Measurements from ENCODE around the gene TCF19. TPM values are rescaled to one million over a fixed set of nuclear protein-coding genes. Genes with fewer than 3 reads are reported as not detected.
"Not testable (repeated sequence)": the region's sequence is repeated elsewhere in the genome, so short reads cannot be mapped to it uniquely, and the experiment has no call there.

TCF19 gene
- polyA plus RNA-seq, 6 donors from 2014 or later = 8.4 to 12.3 (median 11.5) TPM

DNA sequence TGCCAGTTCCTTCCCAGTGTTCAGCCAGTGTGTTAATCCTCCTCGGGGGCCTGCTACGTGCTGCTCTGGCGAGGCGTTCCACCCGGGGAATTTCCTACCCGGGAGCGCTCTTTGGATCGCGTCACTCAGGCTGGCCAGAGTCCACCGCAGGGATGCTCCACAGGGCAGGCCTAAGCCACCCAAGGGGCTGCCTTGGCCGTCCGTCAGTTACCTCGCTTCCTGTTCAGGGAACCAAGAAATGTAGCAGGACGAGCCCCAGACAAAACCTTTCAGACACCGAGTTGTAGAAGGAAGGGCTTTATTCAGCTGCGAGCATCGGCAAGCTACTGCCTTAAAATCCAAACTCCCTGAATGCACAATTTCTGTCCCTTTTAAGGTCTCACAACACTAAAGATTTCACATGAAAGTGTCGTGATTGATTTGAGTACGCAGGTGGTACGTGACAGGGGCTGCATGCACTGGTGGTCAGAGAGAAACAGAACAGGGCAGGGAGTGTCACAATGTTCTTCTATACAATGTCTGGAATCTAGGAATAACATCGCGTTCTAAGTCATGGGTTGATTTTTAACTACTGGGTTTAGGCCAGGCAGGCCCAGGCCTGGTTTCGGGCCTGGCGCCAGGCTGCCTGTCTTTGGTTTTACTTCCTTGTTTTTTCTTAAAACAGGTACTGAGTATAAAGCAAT lies 27.8 kb downstream of the TCF19 start:
- Mint-ChIP-seq H3K36me3 (no peaks in the 10 kb centered on the region), H3K9me3 (no peaks in the 10 kb centered on the region), H3K4me3 (peak overlapping the region in 5 of 8 donors; percentile 2 to 57 (median 26)), H3K27me3 (no peaks in the 10 kb centered on the region), H3K27ac (peak overlapping the region; percentile 76 to 99 (median 90)), H3K4me1 (peaks cover 8 to 23% (median 10%) of the 10 kb centered on the region in 3 donors)
- ATAC-seq (ENCODE audit: low read depth in 2 of 2) (peak; percentile 32 to 57), DNase-seq (no peak)

DNA sequence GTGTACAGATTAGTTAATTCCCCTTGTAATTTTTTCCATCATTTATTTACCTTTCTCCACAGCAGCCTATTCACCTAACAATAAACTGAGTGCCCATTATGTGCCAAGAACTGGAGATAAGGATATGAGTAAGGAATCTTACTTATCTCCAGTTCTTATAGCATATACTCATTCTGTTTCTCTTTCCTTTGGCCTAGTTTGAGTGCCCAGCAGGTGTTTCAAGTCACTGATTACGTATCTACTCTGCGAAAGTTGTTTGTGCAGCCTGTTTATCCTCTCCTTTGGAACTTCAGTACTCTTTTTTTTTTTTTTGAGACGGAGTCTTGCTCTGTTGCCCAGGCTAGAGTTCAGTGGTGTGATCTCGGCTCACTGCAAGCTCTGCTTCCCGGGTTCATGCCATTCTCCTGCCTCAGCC lies 29.4 kb downstream of the TCF19 start:
- ATAC-seq (ENCODE audit: low read depth in 2 of 2) (no peak), DNase-seq (no peak)
- no peaks in the 10 kb centered on the region for H3K9me3 Mint-ChIP-seq
- no peak overlapping the region for H3K4me3 Mint-ChIP-seq
- H3K36me3 Mint-ChIP-seq = no peaks in the 10 kb centered on the region
- peak overlapping the region in 2 of 6 donors; percentile 82 to 90 for H3K27ac Mint-ChIP-seq
- H3K27me3 Mint-ChIP-seq = no peaks in the 10 kb centered on the region
- H3K4me1 Mint-ChIP-seq = peaks cover 10 to 28% (median 14%) of the 10 kb centered on the region in 3 donors

GRCh38 chr6:31189223-31189622 lies 30.8 kb downstream of the TCF19 start:
- not testable (repeated sequence) for H3K9me3 Mint-ChIP-seq

DNA sequence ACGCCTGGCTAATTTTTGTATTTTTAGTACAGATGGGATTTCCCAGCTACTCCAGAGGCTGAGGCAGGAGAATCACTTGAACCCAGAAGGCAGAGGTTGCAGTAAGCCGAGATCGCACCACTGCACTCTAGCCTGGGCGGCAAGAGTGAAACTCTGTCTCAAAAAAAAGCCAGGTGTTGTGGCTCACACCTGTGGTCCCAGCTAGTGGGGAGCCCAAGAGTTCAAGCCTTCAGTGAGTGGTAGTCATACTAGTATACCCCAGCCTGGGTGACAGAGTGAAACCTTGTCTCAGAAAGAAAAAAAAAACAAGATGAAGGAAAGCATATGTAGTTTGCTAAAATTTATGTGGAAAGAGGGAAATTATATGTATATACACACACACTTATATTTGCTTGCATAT lies 32.1 kb downstream of the TCF19 start:
- no peak for ATAC-seq (ENCODE audit: low read depth in 2 of 2)
- Mint-ChIP-seq H3K27ac (peak overlapping the region in 1 of 6 donors; percentile 50), H3K9me3 (no peaks in the 10 kb centered on the region), H3K36me3 (no peaks in the 10 kb centered on the region), H3K27me3 (no peaks in the 10 kb centered on the region), H3K4me1 (peaks cover 18 to 37% (median 24%) of the 10 kb centered on the region in 3 donors), H3K4me3 (no peak overlapping the region)
- DNase-seq = no peak

More at GRCh38 chr6:31189223-31189622, 30.8 kb downstream of the TCF19 start:
- H3K36me3 Mint-ChIP-seq; ATAC-seq (ENCODE audit: low read depth in 2 of 2); H3K27ac Mint-ChIP-seq; H3K4me3 Mint-ChIP-seq; H3K27me3 Mint-ChIP-seq; DNase-seq: not testable (repeated sequence)
- peaks cover 13 to 32% (median 17%) of the 10 kb centered on the region in 3 donors for H3K4me1 Mint-ChIP-seq

DNA sequence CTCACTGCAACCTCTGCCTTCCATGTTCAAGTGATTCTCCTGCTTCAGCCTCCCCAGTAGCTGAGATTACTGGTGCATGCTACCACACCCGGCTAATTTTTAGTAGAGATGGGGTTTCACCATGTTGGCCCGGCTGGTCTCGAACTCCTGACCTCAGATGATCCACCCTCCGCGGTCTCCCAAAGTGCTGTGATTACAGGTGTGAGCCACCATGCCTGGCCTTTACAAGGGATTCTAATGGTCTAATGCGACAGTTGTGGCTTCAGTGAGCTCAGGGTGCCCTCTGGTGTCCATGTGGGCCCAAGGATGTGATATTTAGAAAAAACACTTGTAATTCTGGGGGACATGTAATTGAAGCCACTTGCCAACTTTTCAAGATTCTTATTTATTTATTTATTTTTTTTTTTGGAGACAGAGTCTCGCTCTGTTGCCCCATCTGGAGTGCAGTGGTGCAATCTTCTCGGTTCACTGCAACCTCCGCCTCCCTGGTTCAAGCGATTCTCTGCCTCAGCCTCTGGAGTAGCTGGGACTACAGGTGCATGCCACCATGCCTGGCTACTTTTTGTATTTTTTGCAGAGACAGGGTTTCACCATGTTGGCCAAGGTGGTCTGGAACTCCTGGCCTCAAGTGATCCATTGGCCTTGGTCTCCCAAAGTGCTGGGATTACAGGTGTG lies 34.2 kb downstream of the TCF19 start:
- not testable (repeated sequence) for H3K27me3 Mint-ChIP-seq; H3K36me3 Mint-ChIP-seq; H3K9me3 Mint-ChIP-seq; ATAC-seq (ENCODE audit: low read depth in 2 of 2); H3K4me3 Mint-ChIP-seq; H3K27ac Mint-ChIP-seq
- DNase-seq = peak; percentile 55
- H3K4me1 Mint-ChIP-seq = peaks cover 12 to 33% (median 22%) of the 10 kb centered on the region in 3 donors

DNA sequence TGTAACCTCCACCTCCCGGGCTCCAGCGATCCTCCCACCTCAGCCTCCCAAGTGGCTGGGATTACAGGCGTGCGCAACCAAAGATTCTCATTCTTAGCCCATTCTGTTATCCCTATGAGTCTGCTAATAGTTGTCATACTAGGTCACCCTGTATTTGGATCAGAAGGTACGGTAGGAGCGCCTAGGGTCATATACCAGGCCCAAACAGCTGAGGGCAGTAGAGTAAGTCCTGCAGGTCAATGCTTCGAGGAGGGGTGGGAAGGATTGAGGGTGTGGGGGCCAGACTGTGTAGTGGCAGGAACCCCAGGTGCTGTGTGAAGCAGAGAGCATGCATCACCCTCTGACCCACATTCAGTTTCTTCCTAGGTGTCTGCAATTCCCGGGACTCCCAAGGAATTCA lies 34.8 kb downstream of the TCF19 start:
- Mint-ChIP-seq H3K27ac (peak overlapping the region in 1 of 6 donors; percentile 38), H3K4me1 (peaks cover 17 to 36% (median 27%) of the 10 kb centered on the region in 3 donors), H3K4me3 (no peak overlapping the region), H3K27me3 (no peaks in the 10 kb centered on the region), H3K36me3 (peaks cover 5 to 8% of the 10 kb centered on the region in 2 donors), H3K9me3 (no peaks in the 10 kb centered on the region)
- no peak for DNase-seq
- no peak for ATAC-seq (ENCODE audit: low read depth in 2 of 2)

- H3K4me3 Mint-ChIP-seq = peak overlapping the region in 4 of 8 donors; percentile 19 to 65 (median 58)
- DNase-seq = no peak
These were observed 35.9 kb downstream of the TCF19 start for GRCh38 chr6:31194061-31194834.

GRCh38 chr6:31195308-31195979 lies 37.1 kb downstream of the TCF19 start:
- not testable (repeated sequence) for DNase-seq; ATAC-seq (ENCODE audit: low read depth in 2 of 2); H3K27me3 Mint-ChIP-seq; H3K9me3 Mint-ChIP-seq; H3K36me3 Mint-ChIP-seq
- H3K4me3 Mint-ChIP-seq = peak overlapping the region in 2 of 8 donors; percentile 74 to 86
- H3K4me1 Mint-ChIP-seq = peaks cover 20 to 47% (median 38%) of the 10 kb centered on the region in 3 donors
- H3K27ac Mint-ChIP-seq = peak overlapping the region in 1 of 6 donors; percentile 75

More at GRCh38 chr6:31194061-31194834, 35.9 kb downstream of the TCF19 start:
- H3K36me3 Mint-ChIP-seq = peaks cover 5 to 8% of the 10 kb centered on the region in 2 donors
- ATAC-seq (ENCODE audit: low read depth in 2 of 2) = no peak
- H3K27ac Mint-ChIP-seq = peak overlapping the region in 4 of 6 donors; percentile 26 to 85 (median 47)
- H3K4me1 Mint-ChIP-seq = peaks cover 20 to 44% (median 35%) of the 10 kb centered on the region in 3 donors
- H3K27me3 Mint-ChIP-seq = no peaks in the 10 kb centered on the region
- no peaks in the 10 kb centered on the region for H3K9me3 Mint-ChIP-seq

DNA sequence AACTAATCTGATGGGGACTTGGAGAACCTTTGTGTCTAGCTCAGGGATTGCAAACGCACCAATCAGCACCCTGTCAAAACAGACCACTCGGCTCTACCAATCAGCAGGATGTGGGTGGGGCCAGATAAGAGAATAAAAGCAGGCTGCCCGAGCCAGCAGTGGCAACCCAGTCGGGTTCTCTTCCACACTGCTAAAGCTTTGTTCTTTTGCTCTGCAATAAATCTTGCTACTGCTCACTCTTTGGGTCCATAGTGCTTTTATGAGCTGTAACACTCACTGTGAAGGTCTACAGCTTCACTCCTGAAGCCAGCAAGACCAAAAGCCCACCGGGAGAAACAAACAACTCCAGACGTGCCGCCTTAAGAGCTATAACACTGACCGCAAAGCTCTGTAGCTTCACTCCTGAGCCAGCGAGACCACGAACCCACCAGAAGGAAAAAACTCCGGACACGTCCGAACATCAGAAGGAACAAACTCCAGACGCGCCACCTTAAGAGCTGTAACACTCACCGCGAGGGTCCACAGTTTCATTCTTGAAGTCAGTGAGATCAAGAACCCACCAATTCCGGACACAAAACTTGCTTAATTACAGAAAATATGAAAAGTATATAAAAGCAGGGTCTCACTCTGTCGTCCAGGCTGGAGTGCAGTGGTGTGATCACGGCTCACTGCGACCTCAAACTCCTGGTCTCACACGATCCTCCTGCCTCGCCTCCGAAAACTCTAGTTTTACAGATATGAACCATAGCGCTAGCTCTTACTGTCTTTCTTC lies 38.0 kb downstream of the TCF19 start:
- not testable (repeated sequence) for DNase-seq; H3K27me3 Mint-ChIP-seq; H3K9me3 Mint-ChIP-seq; ATAC-seq (ENCODE audit: low read depth in 2 of 2)
- H3K36me3 Mint-ChIP-seq = peaks cover 5 to 12% of the 10 kb centered on the region in 2 donors
- H3K4me3 Mint-ChIP-seq = peak overlapping the region; percentile 74 to 99 (median 96)
- peak overlapping the region; percentile 94 to 100 (median 99) for H3K27ac Mint-ChIP-seq
- peaks cover 25 to 47% (median 42%) of the 10 kb centered on the region in 3 donors for H3K4me1 Mint-ChIP-seq

DNA sequence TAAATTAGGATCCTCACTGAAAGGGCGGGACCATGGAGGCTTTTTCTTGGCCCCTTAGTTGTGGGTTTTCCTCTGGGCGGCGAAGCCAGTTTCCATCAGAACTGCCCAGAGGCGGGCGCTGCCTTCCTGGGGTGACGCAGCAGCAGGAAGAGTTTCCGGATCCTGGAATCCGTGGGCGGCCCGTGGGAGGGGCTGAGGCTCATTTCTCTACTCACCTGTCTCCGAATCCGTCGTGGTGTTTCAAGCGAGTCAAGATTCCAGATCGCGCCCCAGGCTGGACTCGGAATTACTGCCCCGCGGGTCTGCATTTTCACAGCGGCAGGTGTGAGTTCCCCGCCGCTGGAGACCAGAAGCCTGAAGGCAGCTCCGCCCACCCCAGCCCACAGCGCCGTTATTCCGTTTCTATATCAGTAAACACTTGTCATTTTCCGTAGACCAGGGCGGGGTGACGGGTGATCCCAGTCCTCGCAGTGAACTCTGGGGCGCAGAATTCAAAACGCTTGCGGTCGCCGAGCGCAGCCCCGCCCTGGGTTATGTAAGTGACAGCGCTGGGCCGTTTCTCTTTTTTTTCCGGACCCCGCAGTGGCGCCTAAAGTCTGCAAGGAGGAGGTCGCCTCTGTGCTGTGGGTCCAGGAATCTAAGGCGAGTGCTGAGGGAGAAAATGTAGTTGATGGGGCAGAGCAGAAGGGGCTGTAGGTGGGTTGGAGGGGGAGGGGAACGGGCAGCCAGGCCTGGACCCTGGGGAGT lies 39.3 kb downstream of the TCF19 start:
- ATAC-seq (ENCODE audit: low read depth in 2 of 2) (peak; percentile 79 to 81), DNase-seq (peak; percentile 95)
- peak overlapping the region; percentile 94 to 100 (median 99) for H3K27ac Mint-ChIP-seq
- no peaks in the 10 kb centered on the region for H3K27me3 Mint-ChIP-seq
- peak overlapping the region; percentile 74 to 99 (median 96) for H3K4me3 Mint-ChIP-seq
- no peaks in the 10 kb centered on the region for H3K9me3 Mint-ChIP-seq
- peaks cover 5 to 12% of the 10 kb centered on the region in 2 donors for H3K36me3 Mint-ChIP-seq
- H3K4me1 Mint-ChIP-seq = peaks cover 35 to 49% (median 46%) of the 10 kb centered on the region in 3 donors

- not testable (repeated sequence) for H3K27me3 Mint-ChIP-seq; ATAC-seq (ENCODE audit: low read depth in 2 of 2); H3K9me3 Mint-ChIP-seq; DNase-seq
- Mint-ChIP-seq H3K27ac (peak overlapping the region in 3 of 6 donors; percentile 47 to 94 (median 76)), H3K4me3 (peak overlapping the region in 7 of 8 donors; percentile 37 to 99 (median 76)), H3K4me1 (peaks cover 43 to 60% (median 55%) of the 10 kb centered on the region in 3 donors), H3K36me3 (peaks cover 5 to 12% of the 10 kb centered on the region in 2 donors)
These were observed 40.7 kb downstream of the TCF19 start for GRCh38 chr6:31199105-31199452.
